HL-60 (cell line): ENCODE measurements around the gene TUBB2B.

Source experiments
- DNase-seq, 2 experiments: peaks; one replicate each; pipeline ENCODE4 v3.0.0-alpha.2; 2010 to 2020; ENCODE audit warnings: low read depth in 1 of 2, low spot score in 1 of 2
- H3K27ac ChIP-seq: fragments of 250-450 bp; sonication (Bioruptor Pico); replicated peaks from 2 replicates; pipeline ENCODE4 v1.5.1; 2020; ENCODE audit warnings: mild to moderate bottlenecking, moderate library complexity
- H3K27me3 ChIP-seq: fragments of 250-450 bp; sonication (Bioruptor Pico); 2 replicates; pipeline ENCODE4 v1.5.1; 2021; ENCODE audit warnings: mild to moderate bottlenecking, moderate library complexity; ENCODE audit not compliant: insufficient read depth, poor library complexity, severe bottlenecking
- H3K4me3 ChIP-seq: replicated peaks from 2 replicates; pipeline ENCODE4 v1.5.1; 2011; ENCODE audit warnings: mild to moderate bottlenecking, control low read depth, low read length; ENCODE audit not compliant: insufficient read depth
- CTCF ChIP-seq: IDR thresholded peaks from one replicate; pipeline ENCODE4 v1.5.1; 2011; ENCODE audit warnings: low read length, control low read depth, inconsistent platforms; ENCODE audit not compliant: insufficient read depth
- GABPA ChIP-seq: IDR thresholded peaks from 2 replicates; pipeline ENCODE4 v1.6.1; 2012; ENCODE audit warnings: low read depth
- POLR2AphosphoS5 ChIP-seq: IDR thresholded peaks from 2 replicates; pipeline ENCODE4 v1.6.1; 2012; ENCODE audit warnings: low read depth
- REST ChIP-seq: IDR thresholded peaks from 2 replicates; pipeline ENCODE4 v1.6.1; 2012; ENCODE audit warnings: low read depth; ENCODE audit not compliant: insufficient replicate concordance
- SPI1 ChIP-seq: IDR thresholded peaks from 2 replicates; pipeline ENCODE4 v1.6.1; 2012; ENCODE audit warnings: low read depth, mild to moderate bottlenecking, borderline replicate concordance

The TUBB2B gene

GRCh38 chr6:3195420-3195694, 32.1 kb downstream of the TUBB2B start:
- Histone ChIP-seq H3K27ac (no peak overlapping the region), H3K4me3 (no peak overlapping the region), H3K27me3 (no peaks in the 10 kb centered on the region)
- no peak for DNase-seq
- no peak for TF ChIP-seq GABPA
- no peak for TF ChIP-seq CTCF
- no peak for TF ChIP-seq POLR2AphosphoS5
- TF ChIP-seq REST = no peak
- no peak for TF ChIP-seq SPI1

- TF ChIP-seq CTCF (no peak), GABPA (no peak), REST (no peak), SPI1 (no peak), POLR2AphosphoS5 (no peak)
- Histone ChIP-seq H3K27ac (no peak overlapping the region), H3K27me3 (no peaks in the 10 kb centered on the region), H3K4me3 (no peak overlapping the region)
- no peak for DNase-seq
These were observed 32.7 kb downstream of the TUBB2B start for GRCh38 chr6:3194535-3195419.

- TF ChIP-seq GABPA = no peak
- no peak for TF ChIP-seq REST
- no peak for TF ChIP-seq SPI1
- TF ChIP-seq CTCF = no peak
- no peak for TF ChIP-seq POLR2AphosphoS5
- H3K27me3 ChIP-seq = no peaks in the 10 kb centered on the region
- no peak overlapping the region for H3K27ac ChIP-seq
- H3K4me3 ChIP-seq = no peak overlapping the region
- no peak for DNase-seq
These were observed 34.2 kb downstream of the TUBB2B start for GRCh38 chr6:3193102-3193849.
